HEK293 (cell line): ENCODE measurements around the gene PRKAR2B.

Experiments used
- KLF1 ChIP-seq: fragments of 450-650 bp; formaldehyde crosslinking; IDR thresholded peaks from 2 replicates; pipeline ENCODE4 v1.5.1; 2016; ENCODE audit warnings: missing biosample characterization, missing genetic modification characterization
- PATZ1 ChIP-seq: fragments of 450-650 bp; formaldehyde crosslinking; IDR thresholded peaks from 2 replicates; pipeline ENCODE4 v1.5.1; 2016; ENCODE audit warnings: missing biosample characterization, missing genetic modification characterization
- ZFP41 ChIP-seq: fragments of 450-650 bp; formaldehyde crosslinking; IDR thresholded peaks from 2 replicates; pipeline ENCODE4 v1.5.1; 2016; ENCODE audit warnings: missing biosample characterization, missing genetic modification characterization, borderline replicate concordance
- ZNF23 ChIP-seq: fragments of 450-650 bp; formaldehyde crosslinking; IDR thresholded peaks from 2 replicates; pipeline ENCODE4 v1.5.1; 2016; ENCODE audit warnings: missing biosample characterization, missing genetic modification characterization, borderline replicate concordance
- ZNF274 ChIP-seq, 2 experiments: fragments of 200-500 bp in 1 of 2; fragments of 450-650 bp in 1 of 2; sonication (Bioruptor generic) in 1 of 2; formaldehyde crosslinking in 1 of 2; IDR thresholded peaks; 2 replicates each; pipeline versions ENCODE4 v1.5.1 to v1.6.1; 2014 to 2016; ENCODE audit warnings: borderline replicate concordance in 1 of 2, inconsistent platforms in 1 of 2, low read length in 1 of 2, missing biosample characterization in 1 of 2, missing genetic modification characterization in 1 of 2
- ZNF350 ChIP-seq: fragments of 450-650 bp; formaldehyde crosslinking; IDR thresholded peaks from 2 replicates; pipeline ENCODE4 v1.5.0; 2017; ENCODE audit warnings: missing biosample characterization, mild to moderate bottlenecking, missing genetic modification characterization
- TF ChIP-seq, protein P1 (sequence below): fragments of 450-650 bp; formaldehyde crosslinking; IDR thresholded peaks from 2 replicates; pipeline ENCODE4 v1.5.1; 2016; ENCODE audit warnings: missing biosample characterization, missing genetic modification characterization
- TF ChIP-seq, protein P2 (sequence below): fragments of 450-650 bp; IDR thresholded peaks from 2 replicates; pipeline ENCODE4 v1.5.1; 2018; ENCODE audit warnings: missing biosample characterization, missing genetic modification characterization
- TF ChIP-seq, protein P3 (sequence below): fragments of 450-650 bp; formaldehyde crosslinking; IDR thresholded peaks from 2 replicates; pipeline ENCODE4 v1.5.1; 2016; ENCODE audit warnings: missing biosample characterization, missing genetic modification characterization

DNA sequence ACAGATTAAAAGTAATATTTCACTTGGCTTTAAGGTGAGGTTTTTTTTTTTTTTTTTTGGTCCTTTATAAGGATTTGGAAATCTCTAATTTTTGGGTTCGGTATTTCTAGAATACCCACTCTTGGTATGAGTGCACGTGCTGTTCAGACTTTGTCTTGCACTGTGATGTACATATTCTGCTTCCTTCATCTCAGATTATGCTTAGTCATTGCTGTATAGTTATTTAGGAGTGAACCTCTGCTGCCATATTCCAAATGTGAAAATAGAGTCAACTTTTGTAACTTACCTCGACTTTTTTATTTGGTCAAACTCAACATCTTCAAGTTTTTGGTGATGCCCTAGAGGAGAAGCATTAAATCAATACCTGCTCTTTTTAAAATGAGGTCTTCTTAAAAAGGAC, 84.2 kb downstream of the PRKAR2B start:
- TF ChIP-seq PATZ1 (tag by site-specific recombination) (no peak), ZNF350 (tag by site-specific recombination) (no peak), KLF1 (tag by site-specific recombination) (no peak), ZNF274 (IDR thresholded peaks at IDR 0.05; ENCODE audit: low read length) (no peak), ZNF274 (tag by site-specific recombination; IDR thresholded peaks at IDR 0.05; ENCODE audit: borderline replicate concordance) (no peak), ZFP41 (tag by site-specific recombination) (no peak), ZNF23 (tag by site-specific recombination) (no peak)
- TF ChIP-seq, protein P1, sequence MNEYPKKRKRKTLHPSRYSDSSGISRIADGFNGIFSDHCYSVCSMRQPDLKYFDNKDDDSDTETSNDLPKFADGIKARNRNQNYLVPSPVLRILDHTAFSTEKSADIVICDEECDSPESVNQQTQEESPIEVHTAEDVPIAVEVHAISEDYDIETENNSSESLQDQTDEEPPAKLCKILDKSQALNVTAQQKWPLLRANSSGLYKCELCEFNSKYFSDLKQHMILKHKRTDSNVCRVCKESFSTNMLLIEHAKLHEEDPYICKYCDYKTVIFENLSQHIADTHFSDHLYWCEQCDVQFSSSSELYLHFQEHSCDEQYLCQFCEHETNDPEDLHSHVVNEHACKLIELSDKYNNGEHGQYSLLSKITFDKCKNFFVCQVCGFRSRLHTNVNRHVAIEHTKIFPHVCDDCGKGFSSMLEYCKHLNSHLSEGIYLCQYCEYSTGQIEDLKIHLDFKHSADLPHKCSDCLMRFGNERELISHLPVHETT: no peak
- TF ChIP-seq, protein P2, sequence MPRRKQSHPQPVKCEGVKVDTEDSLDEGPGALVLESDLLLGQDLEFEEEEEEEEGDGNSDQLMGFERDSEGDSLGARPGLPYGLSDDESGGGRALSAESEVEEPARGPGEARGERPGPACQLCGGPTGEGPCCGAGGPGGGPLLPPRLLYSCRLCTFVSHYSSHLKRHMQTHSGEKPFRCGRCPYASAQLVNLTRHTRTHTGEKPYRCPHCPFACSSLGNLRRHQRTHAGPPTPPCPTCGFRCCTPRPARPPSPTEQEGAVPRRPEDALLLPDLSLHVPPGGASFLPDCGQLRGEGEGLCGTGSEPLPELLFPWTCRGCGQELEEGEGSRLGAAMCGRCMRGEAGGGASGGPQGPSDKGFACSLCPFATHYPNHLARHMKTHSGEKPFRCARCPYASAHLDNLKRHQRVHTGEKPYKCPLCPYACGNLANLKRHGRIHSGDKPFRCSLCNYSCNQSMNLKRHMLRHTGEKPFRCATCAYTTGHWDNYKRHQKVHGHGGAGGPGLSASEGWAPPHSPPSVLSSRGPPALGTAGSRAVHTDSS (tag by site-specific recombination): no peak
- TF ChIP-seq, protein P3, sequence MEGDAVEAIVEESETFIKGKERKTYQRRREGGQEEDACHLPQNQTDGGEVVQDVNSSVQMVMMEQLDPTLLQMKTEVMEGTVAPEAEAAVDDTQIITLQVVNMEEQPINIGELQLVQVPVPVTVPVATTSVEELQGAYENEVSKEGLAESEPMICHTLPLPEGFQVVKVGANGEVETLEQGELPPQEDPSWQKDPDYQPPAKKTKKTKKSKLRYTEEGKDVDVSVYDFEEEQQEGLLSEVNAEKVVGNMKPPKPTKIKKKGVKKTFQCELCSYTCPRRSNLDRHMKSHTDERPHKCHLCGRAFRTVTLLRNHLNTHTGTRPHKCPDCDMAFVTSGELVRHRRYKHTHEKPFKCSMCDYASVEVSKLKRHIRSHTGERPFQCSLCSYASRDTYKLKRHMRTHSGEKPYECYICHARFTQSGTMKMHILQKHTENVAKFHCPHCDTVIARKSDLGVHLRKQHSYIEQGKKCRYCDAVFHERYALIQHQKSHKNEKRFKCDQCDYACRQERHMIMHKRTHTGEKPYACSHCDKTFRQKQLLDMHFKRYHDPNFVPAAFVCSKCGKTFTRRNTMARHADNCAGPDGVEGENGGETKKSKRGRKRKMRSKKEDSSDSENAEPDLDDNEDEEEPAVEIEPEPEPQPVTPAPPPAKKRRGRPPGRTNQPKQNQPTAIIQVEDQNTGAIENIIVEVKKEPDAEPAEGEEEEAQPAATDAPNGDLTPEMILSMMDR (tag by site-specific recombination): no peak
